NCI-H526 (cell line): ENCODE data around the gene STK10.

Experiments
- DNase-seq, 2 experiments: peaks; one replicate each; lab custom pipeline; 2025; lab: John Stamatoyannopoulos, UW

Gene STK10

GRCh38 chr5:172107571-172107970 is 80.5 kb downstream of the STK10 start:
- no peak for DNase-seq

- DNase-seq: peak in 1 of 2 experiments; percentile 55
Measured at GRCh38 chr5:172106511-172107356, 81.3 kb downstream of the STK10 start.

GRCh38 chr5:172105811-172106210 is 82.2 kb downstream of the STK10 start:
- DNase-seq: no peak

- no peak for DNase-seq
Measured at GRCh38 chr5:172104801-172105701, 83.0 kb downstream of the STK10 start.

- no peak for DNase-seq
Measured at GRCh38 chr5:172104021-172104420, 84.0 kb downstream of the STK10 start.

GRCh38 chr5:172102913-172103626 is 85.0 kb downstream of the STK10 start:
- no peak for DNase-seq

GRCh38 chr5:172102218-172102870 is 85.7 kb downstream of the STK10 start:
- no peak for DNase-seq

- DNase-seq: no peak
Measured at GRCh38 chr5:172101547-172102217, 86.3 kb downstream of the STK10 start.

GRCh38 chr5:172098883-172099282 is 89.1 kb downstream of the STK10 start:
- DNase-seq: no peak

GRCh38 chr5:172098046-172098445 is 90.0 kb downstream of the STK10 start:
- DNase-seq: no peak

- no peak for DNase-seq
Measured at GRCh38 chr5:172097356-172097755, 90.7 kb downstream of the STK10 start.

- DNase-seq: no peak
Measured at GRCh38 chr5:172096207-172096940, 91.7 kb downstream of the STK10 start.

- DNase-seq: no peak
Measured at GRCh38 chr5:172095368-172096206, 92.4 kb downstream of the STK10 start.

- DNase-seq: no peak
Measured at GRCh38 chr5:172093965-172094364, 94.1 kb downstream of the STK10 start.

GRCh38 chr5:172093559-172093958 is 94.5 kb downstream of the STK10 start:
- DNase-seq: no peak

GRCh38 chr5:172091956-172092732 is 95.9 kb downstream of the STK10 start:
- no peak for DNase-seq

GRCh38 chr5:172090976-172091547 is 97.0 kb downstream of the STK10 start:
- DNase-seq: no peak
